HepG2 (cell line): ENCODE data around the gene SEC14L1. TPM values are rescaled to one million over a fixed set of nuclear protein-coding genes. Genes with fewer than 3 reads are reported as not detected.

Experiments
- CERS6 ChIP-seq: sonication (generic); formaldehyde crosslinking; IDR thresholded peaks from 2 replicates; pipeline ENCODE4 v1.5.0; 2020; ENCODE audit warnings: missing genetic modification reagents
- EHMT2 ChIP-seq: fragments of 200-600 bp; sonication (generic); IDR thresholded peaks from 2 replicates; pipeline ENCODE4 v1.7.0; 2017; ENCODE audit warnings: antibody characterized with exemption, low read depth, low read length, borderline replicate concordance
- HOXD1 ChIP-seq: sonication (generic); formaldehyde crosslinking; IDR thresholded peaks from 2 replicates; pipeline ENCODE4 v1.5.0; 2020; ENCODE audit warnings: missing genetic modification reagents
- MAFK ChIP-seq, 2 experiments: IDR thresholded peaks in 1 of 2; conservative IDR thresholded peaks in 1 of 2; 2 replicates each; pipeline ENCODE4 v1.6.1; 2011; ENCODE audit warnings: improper control_type of control experiment in 2 of 2, low read length in 2 of 2
- MTF1 ChIP-seq: sonication (generic); formaldehyde crosslinking; IDR thresholded peaks from 2 replicates; pipeline ENCODE4 v1.5.0; 2020; ENCODE audit warnings: missing genetic modification reagents
- NFIB ChIP-seq: sonication (generic); formaldehyde crosslinking; IDR thresholded peaks from 2 replicates; pipeline ENCODE4 v1.9.0; 2021; ENCODE audit warnings: missing genetic modification reagents, mild to moderate bottlenecking, borderline replicate concordance
- SIX1 ChIP-seq: sonication (generic); formaldehyde crosslinking; IDR thresholded peaks from 2 replicates; pipeline ENCODE4 v1.4.0; 2020; ENCODE audit warnings: missing genetic modification reagents, borderline replicate concordance
- U2AF1 ChIP-seq: fragments of 200-400 bp; formaldehyde crosslinking; optimal IDR thresholded peaks from 2 replicates; pipeline ENCODE3; 2017; ENCODE audit warnings: mild to moderate bottlenecking, low read depth, low read length
- ZNF180 ChIP-seq: sonication (generic); formaldehyde crosslinking; IDR thresholded peaks from 2 replicates; pipeline ENCODE4 v1.4.0; 2020; ENCODE audit warnings: low read depth, missing genetic modification reagents, borderline replicate concordance
- ZNF691 ChIP-seq: sonication (generic); formaldehyde crosslinking; IDR thresholded peaks from 2 replicates; pipeline ENCODE4 v1.4.0; 2020; ENCODE audit warnings: missing genetic modification reagents, low read depth, mild to moderate bottlenecking, borderline replicate concordance
- polyA plus RNA-seq, 8 experiments: library from polyadenylated mRNA; depleted of rRNA in 3 of 8; stranded (reverse) in 7 of 8; unstranded in 1 of 8; fragments of >200 nt; fragmentation: Illumina TruSeq in 4 of 8; extraction: Trizol in 4 of 8; gene quantifications; 2 replicates each; pipeline versions ENCODE4 v1.2.1 to v1.2.3, GENCODE V29; 2011 to 2016; ENCODE audit warnings: low read depth in 4 of 8, missing spikeins in 1 of 8, mixed read lengths in 1 of 8; ENCODE audit not compliant: insufficient read depth in 1 of 8
- total RNA-seq, 5 experiments: library from RNA; depleted of rRNA; stranded (reverse); fragments of >200 nt; fragmentation: Illumina TruSeq; extraction: Trizol; gene quantifications; 2 replicates each; pipeline ENCODE4 v1.2.3, GENCODE V29; 2016; ENCODE audit warnings: low read depth in 1 of 5
- TF ChIP-seq, protein P1 (sequence below): sonication (generic); formaldehyde crosslinking; IDR thresholded peaks from 2 replicates; pipeline ENCODE4 v1.8.1; 2023; ENCODE audit warnings: mild to moderate bottlenecking, missing genetic modification reagents
- TF ChIP-seq, protein P2 (sequence below): sonication (generic); formaldehyde crosslinking; IDR thresholded peaks from 2 replicates; pipeline ENCODE4 v1.4.0; 2020; ENCODE audit warnings: mild to moderate bottlenecking, missing genetic modification reagents
- TF ChIP-seq, protein P3 (sequence below): sonication (generic); formaldehyde crosslinking; IDR thresholded peaks from 2 replicates; pipeline ENCODE4 v1.8.1; 2023; ENCODE audit warnings: mild to moderate bottlenecking, inconsistent platforms, moderate library complexity, missing genetic modification reagents, borderline replicate concordance
- TF ChIP-seq, protein P4 (sequence below): sonication (generic); formaldehyde crosslinking; IDR thresholded peaks from 2 replicates; pipeline ENCODE4 v1.4.0; 2020; ENCODE audit warnings: mild to moderate bottlenecking, low read depth, missing genetic modification reagents
- TF ChIP-seq, protein P5 (sequence below): sonication (generic); formaldehyde crosslinking; IDR thresholded peaks from 2 replicates; pipeline ENCODE4 v1.5.0; 2020; ENCODE audit warnings: missing genetic modification reagents

Gene SEC14L1
- total and polyA plus RNA-seq, 2 of the 13 experiments (the other 11 are each of a cell fraction or from before 2014, with no cell fraction given), result 26.3 to 43.9 TPM

GRCh38 chr17:77208217-77208808 is 67.5 kb downstream of the SEC14L1 start (continued):
- TF ChIP-seq MAFK (conservative IDR thresholded peaks at IDR 0.05 in 1 of 2, IDR thresholded peaks at IDR 0.05 in 1 of 2; ENCODE audit: low read length in 2 of 2) (no peak), NFIB (CRISPR knock-in tag) (no peak), MTF1 (CRISPR knock-in tag) (no peak), CERS6 (no peak), EHMT2 (no peak), SIX1 (CRISPR knock-in tag) (no peak; the same call in 1 of the 2 replicates), ZNF691 (CRISPR knock-in tag) (no peak), ZNF180 (CRISPR knock-in tag) (no peak), HOXD1 (CRISPR knock-in tag) (no peak), U2AF1 (no peak)
- TF ChIP-seq, protein P1, sequence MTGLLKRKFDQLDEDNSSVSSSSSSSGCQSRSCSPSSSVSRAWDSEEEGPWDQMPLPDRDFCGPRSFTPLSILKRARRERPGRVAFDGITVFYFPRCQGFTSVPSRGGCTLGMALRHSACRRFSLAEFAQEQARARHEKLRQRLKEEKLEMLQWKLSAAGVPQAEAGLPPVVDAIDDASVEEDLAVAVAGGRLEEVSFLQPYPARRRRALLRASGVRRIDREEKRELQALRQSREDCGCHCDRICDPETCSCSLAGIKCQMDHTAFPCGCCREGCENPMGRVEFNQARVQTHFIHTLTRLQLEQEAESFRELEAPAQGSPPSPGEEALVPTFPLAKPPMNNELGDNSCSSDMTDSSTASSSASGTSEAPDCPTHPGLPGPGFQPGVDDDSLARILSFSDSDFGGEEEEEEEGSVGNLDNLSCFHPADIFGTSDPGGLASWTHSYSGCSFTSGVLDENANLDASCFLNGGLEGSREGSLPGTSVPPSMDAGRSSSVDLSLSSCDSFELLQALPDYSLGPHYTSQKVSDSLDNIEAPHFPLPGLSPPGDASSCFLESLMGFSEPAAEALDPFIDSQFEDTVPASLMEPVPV (CRISPR knock-in tag), result 0 out of 2 replicates have a peak, but pooled peaks have one; percentile 52
- TF ChIP-seq, protein P2, sequence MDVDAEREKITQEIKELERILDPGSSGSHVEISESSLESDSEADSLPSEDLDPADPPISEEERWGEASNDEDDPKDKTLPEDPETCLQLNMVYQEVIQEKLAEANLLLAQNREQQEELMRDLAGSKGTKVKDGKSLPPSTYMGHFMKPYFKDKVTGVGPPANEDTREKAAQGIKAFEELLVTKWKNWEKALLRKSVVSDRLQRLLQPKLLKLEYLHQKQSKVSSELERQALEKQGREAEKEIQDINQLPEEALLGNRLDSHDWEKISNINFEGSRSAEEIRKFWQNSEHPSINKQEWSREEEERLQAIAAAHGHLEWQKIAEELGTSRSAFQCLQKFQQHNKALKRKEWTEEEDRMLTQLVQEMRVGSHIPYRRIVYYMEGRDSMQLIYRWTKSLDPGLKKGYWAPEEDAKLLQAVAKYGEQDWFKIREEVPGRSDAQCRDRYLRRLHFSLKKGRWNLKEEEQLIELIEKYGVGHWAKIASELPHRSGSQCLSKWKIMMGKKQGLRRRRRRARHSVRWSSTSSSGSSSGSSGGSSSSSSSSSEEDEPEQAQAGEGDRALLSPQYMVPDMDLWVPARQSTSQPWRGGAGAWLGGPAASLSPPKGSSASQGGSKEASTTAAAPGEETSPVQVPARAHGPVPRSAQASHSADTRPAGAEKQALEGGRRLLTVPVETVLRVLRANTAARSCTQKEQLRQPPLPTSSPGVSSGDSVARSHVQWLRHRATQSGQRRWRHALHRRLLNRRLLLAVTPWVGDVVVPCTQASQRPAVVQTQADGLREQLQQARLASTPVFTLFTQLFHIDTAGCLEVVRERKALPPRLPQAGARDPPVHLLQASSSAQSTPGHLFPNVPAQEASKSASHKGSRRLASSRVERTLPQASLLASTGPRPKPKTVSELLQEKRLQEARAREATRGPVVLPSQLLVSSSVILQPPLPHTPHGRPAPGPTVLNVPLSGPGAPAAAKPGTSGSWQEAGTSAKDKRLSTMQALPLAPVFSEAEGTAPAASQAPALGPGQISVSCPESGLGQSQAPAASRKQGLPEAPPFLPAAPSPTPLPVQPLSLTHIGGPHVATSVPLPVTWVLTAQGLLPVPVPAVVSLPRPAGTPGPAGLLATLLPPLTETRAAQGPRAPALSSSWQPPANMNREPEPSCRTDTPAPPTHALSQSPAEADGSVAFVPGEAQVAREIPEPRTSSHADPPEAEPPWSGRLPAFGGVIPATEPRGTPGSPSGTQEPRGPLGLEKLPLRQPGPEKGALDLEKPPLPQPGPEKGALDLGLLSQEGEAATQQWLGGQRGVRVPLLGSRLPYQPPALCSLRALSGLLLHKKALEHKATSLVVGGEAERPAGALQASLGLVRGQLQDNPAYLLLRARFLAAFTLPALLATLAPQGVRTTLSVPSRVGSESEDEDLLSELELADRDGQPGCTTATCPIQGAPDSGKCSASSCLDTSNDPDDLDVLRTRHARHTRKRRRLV (CRISPR knock-in tag), result no peak
- TF ChIP-seq, protein P3, sequence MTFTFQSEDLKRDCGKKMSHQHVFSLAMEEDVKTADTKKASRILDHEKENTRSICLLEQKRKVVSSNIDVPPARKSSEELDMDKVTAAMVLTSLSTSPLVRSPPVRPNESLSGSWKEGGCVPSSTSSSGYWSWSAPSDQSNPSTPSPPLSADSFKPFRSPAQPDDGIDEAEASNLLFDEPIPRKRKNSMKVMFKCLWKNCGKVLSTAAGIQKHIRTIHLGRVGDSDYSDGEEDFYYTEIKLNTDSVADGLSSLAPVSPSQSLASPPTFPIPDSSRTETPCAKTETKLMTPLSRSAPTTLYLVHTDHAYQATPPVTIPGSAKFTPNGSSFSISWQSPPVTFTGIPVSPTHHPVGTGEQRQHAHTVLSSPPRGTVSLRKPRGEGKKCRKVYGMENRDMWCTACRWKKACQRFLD (CRISPR knock-in tag), result no peak
- TF ChIP-seq, protein P4, sequence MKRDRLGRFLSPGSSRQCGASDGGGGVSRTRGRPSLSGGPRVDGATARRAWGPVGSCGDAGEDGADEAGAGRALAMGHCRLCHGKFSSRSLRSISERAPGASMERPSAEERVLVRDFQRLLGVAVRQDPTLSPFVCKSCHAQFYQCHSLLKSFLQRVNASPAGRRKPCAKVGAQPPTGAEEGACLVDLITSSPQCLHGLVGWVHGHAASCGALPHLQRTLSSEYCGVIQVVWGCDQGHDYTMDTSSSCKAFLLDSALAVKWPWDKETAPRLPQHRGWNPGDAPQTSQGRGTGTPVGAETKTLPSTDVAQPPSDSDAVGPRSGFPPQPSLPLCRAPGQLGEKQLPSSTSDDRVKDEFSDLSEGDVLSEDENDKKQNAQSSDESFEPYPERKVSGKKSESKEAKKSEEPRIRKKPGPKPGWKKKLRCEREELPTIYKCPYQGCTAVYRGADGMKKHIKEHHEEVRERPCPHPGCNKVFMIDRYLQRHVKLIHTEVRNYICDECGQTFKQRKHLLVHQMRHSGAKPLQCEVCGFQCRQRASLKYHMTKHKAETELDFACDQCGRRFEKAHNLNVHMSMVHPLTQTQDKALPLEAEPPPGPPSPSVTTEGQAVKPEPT, result no peak
- TF ChIP-seq, protein P5, sequence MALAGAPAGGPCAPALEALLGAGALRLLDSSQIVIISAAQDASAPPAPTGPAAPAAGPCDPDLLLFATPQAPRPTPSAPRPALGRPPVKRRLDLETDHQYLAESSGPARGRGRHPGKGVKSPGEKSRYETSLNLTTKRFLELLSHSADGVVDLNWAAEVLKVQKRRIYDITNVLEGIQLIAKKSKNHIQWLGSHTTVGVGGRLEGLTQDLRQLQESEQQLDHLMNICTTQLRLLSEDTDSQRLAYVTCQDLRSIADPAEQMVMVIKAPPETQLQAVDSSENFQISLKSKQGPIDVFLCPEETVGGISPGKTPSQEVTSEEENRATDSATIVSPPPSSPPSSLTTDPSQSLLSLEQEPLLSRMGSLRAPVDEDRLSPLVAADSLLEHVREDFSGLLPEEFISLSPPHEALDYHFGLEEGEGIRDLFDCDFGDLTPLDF (CRISPR knock-in tag), result no peak
